Heart left ventricle (tissue), 13 donors: ENCODE data around the gene ANK3.

Experiments used
- CTCF ChIP-seq, 12 donors: fragments of 200-600 bp; sonication (generic) in 4 of 12; IDR thresholded peaks; one replicate each; pipeline versions ENCODE4 v1.5.0 to v1.8.0; 2018 to 2022; ENCODE audit warnings: antibody characterized with exemption in 12 of 12, mild to moderate bottlenecking in 5 of 12
- POLR2A ChIP-seq, 2 donors: fragments of 450-650 bp; IDR thresholded peaks; one replicate each; pipeline ENCODE4 v1.6.1; 2017; ENCODE audit warnings: antibody characterized with exemption in 2 of 2, mild to moderate bottlenecking in 2 of 2, moderate library complexity in 2 of 2
- donor health status: ischemic (EF 13 %, LVEDD 7.1; RV severe dilation, severe dysfunction).
- donor health status: DM: no; HTN: yes; CAD: no.
- donor health status: DM: no; HTN: no; CAD: no.
- donor health status: ischemic (EF 25% LVEDD 6.9; RV normal size, moderate dysfunction).
- donor health status: ischemic (EF 25% LVEDD 5.7; RV mildly dilated, moderate dysfunction).
- donor health status: ischemic (EF 35%, LVEDD 5.7; RV mildly dilated, moderate dysfunction).
- donor health status: nonischemic (EF 11% LVEDD 7.7; RV severe dilation, severe dysfunction).
- donor health status: DM: yes; HTN: yes; CAD: no.
- donor health status: PGD.
- donor health status: ischemic (EF 29% LVEDD 5.4; RV normal size, mild dysfunction).
- donor health status: nonischemic (EF 23%, LVEDD 6.1; RV moderate dilation, normal function).

GRCh38 chr10:60024506-60024905 lies 365.2 kb downstream of the ANK3 start:
- no peak for TF ChIP-seq POLR2A (IDR thresholded peaks at IDR 0.05)
- no peak for TF ChIP-seq CTCF (IDR thresholded peaks at IDR 0.05)
